ENCODE data around the gene TLR7. TPM values are rescaled to one million over a fixed set of nuclear protein-coding genes. Genes with fewer than 3 reads are reported as not detected.

TLR7 gene
- total and polyA plus RNA-seq, 9 of the 15 experiments (the other 6 are each of a cell fraction or from before 2014, with no cell fraction given), result 0.04 to 0.13 (median 0.07) TPM; not detected in 6

DNA sequence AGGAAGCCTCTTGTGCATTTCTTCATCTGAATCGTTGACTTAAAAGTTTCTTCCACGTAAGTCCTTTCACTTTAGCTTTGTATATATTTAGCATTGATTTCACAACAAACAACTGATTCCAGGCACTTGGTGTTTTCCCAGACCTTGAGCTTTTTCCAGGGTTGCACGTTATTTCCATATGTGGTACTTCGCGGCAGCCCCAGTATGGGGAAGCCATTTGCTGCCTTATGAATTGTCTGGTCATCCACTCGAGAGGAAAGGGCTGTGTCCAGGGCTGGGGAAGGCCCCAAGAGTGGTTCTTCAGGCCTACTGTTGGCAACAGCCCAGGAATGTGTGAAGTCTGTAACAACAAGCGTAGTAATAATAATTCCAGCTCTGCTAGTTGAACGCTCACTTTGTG lies 36.8 kb downstream of the TLR7 start (continued):
- TF ChIP-seq ELF1 (tag; IDR thresholded peaks at IDR 0.05), result no peak
- no peak for TF ChIP-seq ARID3B (CRISPR knock-in tag; IDR thresholded peaks at IDR 0.05; ENCODE audit: borderline replicate concordance)
- no peak for TF ChIP-seq ZNF699 (CRISPR knock-in tag; IDR thresholded peaks at IDR 0.05; ENCODE audit: insufficient replicate concordance)
- no peak for TF ChIP-seq ZNF707 (CRISPR knock-in tag; conservative IDR thresholded peaks at IDR 0.05)

GRCh38 chrX:12906046-12906761 lies 39.3 kb downstream of the TLR7 start, which contains the start of gene TLR8:
TSS of gene TLR8 (plus strand) at chrX:12906620. CDS start at chrX:12906707, 87 bp downstream.
- intact Hi-C loops (cut with micrococcal nuclease) (no loop called here), in situ Hi-C loops (cut with MboI) (no loop called here)
- Histone ChIP-seq H3K27ac (ENCODE audit: extremely low read depth, low read depth, low read length) (no peak within 1 kb of the TSS), H3K79me2 (ENCODE audit: control insufficient read depth, insufficient read depth, low read length) (no peaks in the 10 kb centered on the region), H3K9me1 (ENCODE audit: control insufficient read depth, insufficient read depth, low read length) (no peaks in the 10 kb centered on the region), H3K4me2 (ENCODE audit: insufficient read depth, low read length) (no peak within 1 kb of the TSS), H3K36me3 (ENCODE audit: control insufficient read depth, insufficient read depth, low read length) (no peaks in the 10 kb centered on the region), H3K9me3 (replicated peaks; ENCODE audit: control insufficient read depth, insufficient read depth, low read depth, low read length) (no peaks in the 10 kb centered on the region), H3K4me1 (replicated peaks in 1 of 2; ENCODE audit: control insufficient read depth in 2 of 2, insufficient read depth in 2 of 2, low read length in 2 of 2) (no peaks in the 10 kb centered on the region; a peak in 1 of 5 replicates), H4K20me1 (replicated peaks; ENCODE audit: control insufficient read depth, insufficient read depth, low read length) (0 out of 2 replicates have a peak, but pooled peaks cover 2% of the 10 kb centered on the region), H3K27me3 (ENCODE audit: control insufficient read depth in 2 of 2, insufficient read depth in 2 of 2, low read length in 2 of 2) (no peaks in the 10 kb centered on the region), H3K4me3 (no peak within 1 kb of the TSS), H2AFZ (ENCODE audit: low read depth, low read length) (no peak within 1 kb of the TSS), H3K9ac (ENCODE audit: insufficient read depth in 1 of 2, low read depth in 2 of 2, low read length in 2 of 2) (no peak within 1 kb of the TSS)
- ChIA-PET CTCF (ENCODE audit: low intra/inter-chr PET ratio) (no interaction called here), POLR2A (no interaction called here)
- BruUV-seq (replicated peaks), result no TSS peak
- no peak for FAIRE-seq
- TF ChIP-seq ZBTB2 (IDR thresholded peaks at IDR 0.05) (no peak), ZBTB1 (CRISPR knock-in tag; IDR thresholded peaks at IDR 0.05; ENCODE audit: borderline replicate concordance, low read depth) (no peak), ZNF175 (CRISPR knock-in tag; IDR thresholded peaks at IDR 0.05; ENCODE audit: low read depth) (no peak)
- DNase-seq (ENCODE audit: extremely low read depth in 1 of 4, low spot score in 3 of 4), result no peak
- WGBS (ENCODE audit: insufficient coverage, low coverage, missing lambda C conversion rate), result 62% methylated on average over 15 of the region's 15 CpGs
- ATAC-seq, result no peak
